Measurements from ENCODE around the gene DPP6. TPM values are rescaled to one million over a fixed set of nuclear protein-coding genes. Genes with fewer than 3 reads are reported as not detected.

DPP6 gene
- total and polyA plus RNA-seq, 9 of the 15 experiments (the other 6 are each of a cell fraction or from before 2014, with no cell fraction given) = not detected

- Histone ChIP-seq H3K9ac (ENCODE audit: insufficient read depth in 1 of 2, low read depth in 2 of 2, low read length in 2 of 2) (no peak overlapping the region), H3K79me2 (ENCODE audit: control insufficient read depth, insufficient read depth, low read length) (no peaks in the 10 kb centered on the region), H3K4me3 (no peak overlapping the region), H3K4me1 (replicated peaks in 1 of 2; ENCODE audit: control insufficient read depth in 2 of 2, insufficient read depth in 2 of 2, low read length in 2 of 2) (no peaks in the 10 kb centered on the region), H3K9me1 (ENCODE audit: control insufficient read depth, insufficient read depth, low read length) (no peaks in the 10 kb centered on the region), H3K27ac (ENCODE audit: extremely low read depth, low read depth, low read length) (no peak overlapping the region), H3K9me3 (replicated peaks; ENCODE audit: control insufficient read depth, insufficient read depth, low read depth, low read length) (no peaks in the 10 kb centered on the region), H3K4me2 (ENCODE audit: insufficient read depth, low read length) (no peak overlapping the region), H2AFZ (ENCODE audit: low read depth, low read length) (no peak overlapping the region), H3K36me3 (ENCODE audit: control insufficient read depth, insufficient read depth, low read length) (no peaks in the 10 kb centered on the region), H4K20me1 (replicated peaks; ENCODE audit: control insufficient read depth, insufficient read depth, low read length) (no peaks in the 10 kb centered on the region), H3K27me3 (ENCODE audit: control insufficient read depth in 2 of 2, insufficient read depth in 2 of 2, low read length in 2 of 2) (peaks cover 7 to 9% of the 10 kb centered on the region in 2 experiments)
- no TSS peak for BruUV-seq (replicated peaks)
- WGBS (ENCODE audit: insufficient coverage, low coverage, missing lambda C conversion rate) = 1% methylated on average over 3 of the region's 3 CpGs
- intact Hi-C loops (cut with micrococcal nuclease) (no loop called here), in situ Hi-C loops (cut with MboI) (no loop called here)
- ATAC-seq = no peak
- TF ChIP-seq HOXB6 (CRISPR knock-in tag; IDR thresholded peaks at IDR 0.05; ENCODE audit: borderline replicate concordance) (no peak), SPI1 (IDR thresholded peaks at IDR 0.05; ENCODE audit: borderline replicate concordance, low read depth, low read length) (no peak), ZSCAN29 (IDR thresholded peaks at IDR 0.05) (no peak)
- no peak for DNase-seq (ENCODE audit: extremely low read depth in 1 of 4, low spot score in 3 of 4)
- ChIA-PET CTCF (ENCODE audit: low intra/inter-chr PET ratio) (no interaction called here), POLR2A (interaction anchor here (0.6 to 1.0 kb wide), 4 partner anchors 19 to 373 kb away, joined by 3 to 4 read pairs (median 4); no protein-coding TSS in a partner anchor)
- no peak for FAIRE-seq
These were observed 558.7 kb downstream of the DPP6 start for GRCh38 chr7:154610903-154611302.

GRCh38 chr7:154613811-154614210 is 561.6 kb downstream of the DPP6 start:
- DNase-seq (ENCODE audit: extremely low read depth in 1 of 4, low spot score in 3 of 4) (no peak), FAIRE-seq (no peak), ATAC-seq (no peak)
- H3K27me3 ChIP-seq (ENCODE audit: control insufficient read depth in 2 of 2, insufficient read depth in 2 of 2, low read length in 2 of 2) = peaks cover 16 to 20% of the 10 kb centered on the region in 2 experiments
- H3K79me2 ChIP-seq (ENCODE audit: control insufficient read depth, insufficient read depth, low read length) = no peaks in the 10 kb centered on the region
- BruUV-seq (replicated peaks) = no TSS peak
- intact Hi-C loops (cut with micrococcal nuclease) (no loop called here), in situ Hi-C loops (cut with MboI) (no loop called here)
- no peak overlapping the region for H3K4me2 ChIP-seq (ENCODE audit: insufficient read depth, low read length)
- no peaks in the 10 kb centered on the region for H4K20me1 ChIP-seq (replicated peaks; ENCODE audit: control insufficient read depth, insufficient read depth, low read length)
- POLR2A ChIA-PET = interaction anchor here (0.8 kb wide), 1 partner anchor 9 kb away, joined by 3 read pairs; no protein-coding TSS in a partner anchor
- no peak overlapping the region for H3K9ac ChIP-seq (ENCODE audit: insufficient read depth in 1 of 2, low read depth in 2 of 2, low read length in 2 of 2)
- no peak overlapping the region for H2AFZ ChIP-seq (ENCODE audit: low read depth, low read length)
- WGBS (ENCODE audit: insufficient coverage, low coverage, missing lambda C conversion rate) = 0% methylated on average over 7 of the region's 7 CpGs
- no peak overlapping the region for H3K27ac ChIP-seq (ENCODE audit: extremely low read depth, low read depth, low read length)
- no peaks in the 10 kb centered on the region for H3K9me1 ChIP-seq (ENCODE audit: control insufficient read depth, insufficient read depth, low read length)
- no peaks in the 10 kb centered on the region for H3K36me3 ChIP-seq (ENCODE audit: control insufficient read depth, insufficient read depth, low read length)
- H3K4me1 ChIP-seq (replicated peaks in 1 of 2; ENCODE audit: control insufficient read depth in 2 of 2, insufficient read depth in 2 of 2, low read length in 2 of 2) = no peaks in the 10 kb centered on the region
- no peak overlapping the region for H3K4me3 ChIP-seq
- H3K9me3 ChIP-seq (replicated peaks; ENCODE audit: control insufficient read depth, insufficient read depth, low read depth, low read length) = no peaks in the 10 kb centered on the region
- CTCF ChIA-PET (ENCODE audit: low intra/inter-chr PET ratio) = no interaction called here
- TF ChIP-seq USF2 (CRISPR knock-in tag; IDR thresholded peaks at IDR 0.05) (no peak), CEBPB (tag; IDR thresholded peaks at IDR 0.05) (no peak), HDAC8 (tag; IDR thresholded peaks at IDR 0.05) (no peak), AFF4 (CRISPR knock-in tag; IDR thresholded peaks at IDR 0.05) (no peak), CBX3 (IDR thresholded peaks at IDR 0.05; ENCODE audit: borderline replicate concordance in 1 of 2, low read length in 2 of 2) (no peak), SMAD2 (IDR thresholded peaks at IDR 0.05; ENCODE audit: low read depth, low read length) (no peak), ZNF830 (CRISPR knock-in tag; IDR thresholded peaks at IDR 0.05) (no peak), ZNF79 (CRISPR knock-in tag; IDR thresholded peaks at IDR 0.05; ENCODE audit: low read depth) (no peak), BHLHE40 (IDR thresholded peaks at IDR 0.05; ENCODE audit: low read length) (no peak)
